Heart left ventricle (tissue), 13 donors: ENCODE results near the gene SNX6.
"Not testable (repeated sequence)": the region's sequence is repeated elsewhere in the genome, so short reads cannot be mapped to it uniquely, and the experiment has no call there.

Source experiments
- POLR2A ChIP-seq, 2 donors: fragments of 450-650 bp; IDR thresholded peaks; one replicate each; pipeline ENCODE4 v1.6.1; 2017; ENCODE audit warnings: antibody characterized with exemption in 2 of 2, mild to moderate bottlenecking in 2 of 2, moderate library complexity in 2 of 2
- TF ChIP-seq, protein P1 (sequence below), 12 donors: fragments of 200-600 bp; sonication (generic) in 4 of 12; IDR thresholded peaks; one replicate each; pipeline versions ENCODE4 v1.5.0 to v1.8.0; 2018 to 2022; ENCODE audit warnings: antibody characterized with exemption in 12 of 12, mild to moderate bottlenecking in 5 of 12
- donor health status: ischemic (EF 13 %, LVEDD 7.1; RV severe dilation, severe dysfunction).
- donor health status: DM: no; HTN: yes; CAD: no.
- donor health status: DM: no; HTN: no; CAD: no.
- donor health status: ischemic (EF 25% LVEDD 6.9; RV normal size, moderate dysfunction).
- donor health status: ischemic (EF 25% LVEDD 5.7; RV mildly dilated, moderate dysfunction).
- donor health status: ischemic (EF 35%, LVEDD 5.7; RV mildly dilated, moderate dysfunction).
- donor health status: nonischemic (EF 11% LVEDD 7.7; RV severe dilation, severe dysfunction).
- donor health status: DM: yes; HTN: yes; CAD: no.
- donor health status: PGD.
- donor health status: ischemic (EF 29% LVEDD 5.4; RV normal size, mild dysfunction).
- donor health status: nonischemic (EF 23%, LVEDD 6.1; RV moderate dilation, normal function).

DNA sequence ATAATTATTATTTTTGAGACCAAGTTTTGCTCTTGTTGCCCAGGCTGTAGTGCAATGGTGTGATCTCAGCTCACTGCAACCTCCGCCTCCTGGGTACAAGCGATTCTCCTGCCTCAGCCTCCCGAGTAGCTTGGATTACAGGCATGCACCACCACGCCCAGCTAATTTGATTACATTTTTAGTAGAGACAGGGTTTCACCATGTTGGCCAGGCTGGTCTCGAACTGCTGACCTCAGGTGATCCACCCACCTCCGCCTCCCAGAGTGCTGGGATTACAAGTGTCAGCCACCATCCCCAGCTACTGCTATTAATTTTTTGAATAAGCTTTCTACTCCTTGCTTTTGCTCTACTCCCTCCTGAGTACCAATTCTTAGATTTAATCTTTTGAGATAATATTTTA is 108.9 kb downstream of the SNX6 start:
- TF ChIP-seq, protein P1, sequence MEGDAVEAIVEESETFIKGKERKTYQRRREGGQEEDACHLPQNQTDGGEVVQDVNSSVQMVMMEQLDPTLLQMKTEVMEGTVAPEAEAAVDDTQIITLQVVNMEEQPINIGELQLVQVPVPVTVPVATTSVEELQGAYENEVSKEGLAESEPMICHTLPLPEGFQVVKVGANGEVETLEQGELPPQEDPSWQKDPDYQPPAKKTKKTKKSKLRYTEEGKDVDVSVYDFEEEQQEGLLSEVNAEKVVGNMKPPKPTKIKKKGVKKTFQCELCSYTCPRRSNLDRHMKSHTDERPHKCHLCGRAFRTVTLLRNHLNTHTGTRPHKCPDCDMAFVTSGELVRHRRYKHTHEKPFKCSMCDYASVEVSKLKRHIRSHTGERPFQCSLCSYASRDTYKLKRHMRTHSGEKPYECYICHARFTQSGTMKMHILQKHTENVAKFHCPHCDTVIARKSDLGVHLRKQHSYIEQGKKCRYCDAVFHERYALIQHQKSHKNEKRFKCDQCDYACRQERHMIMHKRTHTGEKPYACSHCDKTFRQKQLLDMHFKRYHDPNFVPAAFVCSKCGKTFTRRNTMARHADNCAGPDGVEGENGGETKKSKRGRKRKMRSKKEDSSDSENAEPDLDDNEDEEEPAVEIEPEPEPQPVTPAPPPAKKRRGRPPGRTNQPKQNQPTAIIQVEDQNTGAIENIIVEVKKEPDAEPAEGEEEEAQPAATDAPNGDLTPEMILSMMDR (IDR thresholded peaks at IDR 0.05): not testable (repeated sequence)
- TF ChIP-seq POLR2A (IDR thresholded peaks at IDR 0.05): not testable (repeated sequence)
